Activated T-helper 2 cell treated with anti-CD3 and anti-CD28 coated beads, Interferon-gamma antibody, Interleukin-2, Interleukin-4, amounts not matched to agents 10 μg/mL and 5 μg/mL and 100 μg/mL, durations not matched to agents 14 hours and 24 hours and 36 hours (primary cell): ENCODE data around the gene RIN3. TPM values are rescaled to one million over a fixed set of nuclear protein-coding genes. Genes with fewer than 3 reads are reported as not detected.

ENCODE experiments used
- DNase-seq: peaks from one replicate; pipeline ENCODE4 v3.0.0; 2021; ENCODE audit warnings: low spot score
- H3K27ac Mint-ChIP-seq: one replicate; pipeline ENCODE4 v1.8.0; 2021; ENCODE audit warnings: mixed read lengths
- H3K27me3 Mint-ChIP-seq: one replicate; pipeline ENCODE4 v1.8.0; 2021; ENCODE audit warnings: low read depth, mixed read lengths
- H3K36me3 Mint-ChIP-seq: one replicate; pipeline ENCODE4 v1.8.0; 2021; ENCODE audit warnings: low read depth, mixed read lengths
- H3K4me1 Mint-ChIP-seq: one replicate; pipeline ENCODE4 v1.8.0; 2021; ENCODE audit warnings: low read depth, mixed read lengths
- H3K4me3 Mint-ChIP-seq: one replicate; pipeline ENCODE4 v1.8.0; 2021; ENCODE audit warnings: low read depth, mild to moderate bottlenecking, moderate library complexity, mixed read lengths
- H3K9me3 Mint-ChIP-seq: one replicate; pipeline ENCODE4 v1.8.0; 2021; ENCODE audit warnings: mixed read lengths
- intact Hi-C: fragments of 100-400 bp; cut with micrococcal nuclease; formaldehyde crosslinking; loops from one replicate; pipeline ENCODE4 v1.15.1; 2023
- total RNA-seq: library from RNA; stranded (reverse); gene quantifications from 2 replicates; pipeline ENCODE4 v1.2.3, GENCODE V29; 2022

The RIN3 gene
- total RNA-seq, 1 donor from 2014 or later, result 21.1 TPM

DNA sequence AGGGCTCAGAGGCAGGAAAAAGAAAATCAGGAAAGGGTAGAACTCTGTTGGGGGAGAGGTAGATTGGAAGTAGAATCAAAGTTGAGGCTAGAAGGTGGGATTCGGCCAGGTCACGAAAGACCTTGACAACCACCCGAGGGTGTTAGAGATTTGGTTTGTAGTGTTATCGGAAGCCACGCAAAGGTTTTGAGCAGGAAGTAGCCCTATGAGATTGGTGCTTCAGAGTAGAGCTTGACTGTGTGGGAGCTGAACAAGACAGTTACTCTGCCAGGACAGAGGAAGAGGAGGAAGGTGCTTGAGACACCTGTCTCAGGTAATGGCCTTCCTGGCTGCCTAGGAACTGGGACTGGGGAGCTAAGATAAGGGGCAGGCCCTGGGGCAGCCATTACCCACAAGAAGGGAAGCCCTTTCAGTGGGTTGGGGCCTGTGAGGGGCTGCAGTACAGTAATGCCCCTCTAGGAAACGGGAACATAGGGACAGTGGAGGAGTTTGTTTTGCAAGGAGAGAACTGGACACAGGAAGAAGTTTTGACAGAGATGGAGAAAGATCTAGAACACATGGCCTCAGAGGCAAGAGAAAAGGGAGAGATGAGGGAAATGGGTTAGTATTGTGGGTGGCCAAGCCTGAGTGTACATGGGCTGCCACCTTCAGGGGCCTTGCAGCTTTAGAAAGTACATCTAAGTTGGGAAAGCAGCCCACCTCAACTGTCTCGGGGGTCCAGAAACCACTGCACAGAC lies 73.5 kb downstream of the RIN3 start:
- peak overlapping the region; percentile 65 for H3K27ac Mint-ChIP-seq
- no peak for DNase-seq
- H3K4me1 Mint-ChIP-seq, result peaks cover 67% of the 10 kb centered on the region
- peak overlapping the region; percentile 49 for H3K4me3 Mint-ChIP-seq
- peaks cover 26% of the 10 kb centered on the region for H3K36me3 Mint-ChIP-seq
- H3K27me3 Mint-ChIP-seq, result peaks cover 45% of the 10 kb centered on the region
- intact Hi-C loops, result loop anchor here (1.0 to 5.0 kb wide), 5 partner anchors 24 to 182 kb away; no protein-coding TSS in a partner anchor
- H3K9me3 Mint-ChIP-seq, result peaks cover 12% of the 10 kb centered on the region

- H3K27me3 Mint-ChIP-seq, result peaks cover 44% of the 10 kb centered on the region
- peaks cover 12% of the 10 kb centered on the region for H3K9me3 Mint-ChIP-seq
- intact Hi-C loops, result loop anchor here (2.0 to 5.0 kb wide), 2 partner anchors 35 to 181 kb away; no protein-coding TSS in a partner anchor
- DNase-seq, result no peak
- H3K4me1 Mint-ChIP-seq, result peaks cover 66% of the 10 kb centered on the region
- H3K36me3 Mint-ChIP-seq, result peaks cover 24% of the 10 kb centered on the region
- H3K27ac Mint-ChIP-seq, result no peak overlapping the region
- H3K4me3 Mint-ChIP-seq, result no peak overlapping the region
These were observed 74.1 kb downstream of the RIN3 start for GRCh38 chr14:92587700-92588085.

GRCh38 chr14:92589213-92589852 lies 75.8 kb downstream of the RIN3 start:
- peaks cover 17% of the 10 kb centered on the region for H3K36me3 Mint-ChIP-seq
- no peak overlapping the region for H3K4me3 Mint-ChIP-seq
- H3K9me3 Mint-ChIP-seq, result peaks cover 13% of the 10 kb centered on the region
- no peak overlapping the region for H3K27ac Mint-ChIP-seq
- peaks cover 41% of the 10 kb centered on the region for H3K27me3 Mint-ChIP-seq
- peaks cover 59% of the 10 kb centered on the region for H3K4me1 Mint-ChIP-seq
- intact Hi-C loops, result loop anchor here (5.0 kb wide), 1 partner anchor 37 kb away; no protein-coding TSS in a partner anchor
- no peak for DNase-seq

DNA sequence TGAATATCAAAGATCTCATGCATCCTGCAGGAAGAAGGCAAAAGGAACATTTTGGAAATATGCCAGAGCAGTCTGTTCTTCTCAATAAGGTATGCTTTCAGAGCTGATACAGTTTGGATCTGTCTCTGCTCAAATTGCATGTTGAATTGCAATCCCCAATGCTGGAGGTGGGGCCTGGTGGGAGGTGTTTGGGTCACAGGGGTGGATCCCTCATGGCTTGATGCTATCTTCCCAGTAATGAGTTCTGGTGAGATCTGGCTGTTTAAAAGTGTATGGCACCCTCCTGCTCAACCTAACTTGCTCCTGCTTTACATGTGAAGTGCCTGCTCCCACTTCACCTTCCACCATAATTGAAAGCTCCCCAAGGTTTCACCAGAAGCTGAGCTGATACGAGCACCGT lies 76.6 kb downstream of the RIN3 start:
- no peak for DNase-seq
- Mint-ChIP-seq H3K4me1 (peaks cover 53% of the 10 kb centered on the region), H3K27ac (no peak overlapping the region), H3K9me3 (peaks cover 19% of the 10 kb centered on the region), H3K4me3 (no peak overlapping the region), H3K36me3 (peaks cover 17% of the 10 kb centered on the region), H3K27me3 (peaks cover 45% of the 10 kb centered on the region)
- intact Hi-C loops, result no loop called here

- H3K27ac Mint-ChIP-seq, result no peak overlapping the region
- H3K4me1 Mint-ChIP-seq, result peaks cover 46% of the 10 kb centered on the region
- intact Hi-C loops, result no loop called here
- H3K9me3 Mint-ChIP-seq, result peaks cover 19% of the 10 kb centered on the region
- peak overlapping the region; percentile 28 for H3K4me3 Mint-ChIP-seq
- no peak for DNase-seq
- H3K27me3 Mint-ChIP-seq, result peaks cover 50% of the 10 kb centered on the region
- H3K36me3 Mint-ChIP-seq, result peaks cover 17% of the 10 kb centered on the region
These were observed 77.4 kb downstream of the RIN3 start for GRCh38 chr14:92590941-92591340.

DNA sequence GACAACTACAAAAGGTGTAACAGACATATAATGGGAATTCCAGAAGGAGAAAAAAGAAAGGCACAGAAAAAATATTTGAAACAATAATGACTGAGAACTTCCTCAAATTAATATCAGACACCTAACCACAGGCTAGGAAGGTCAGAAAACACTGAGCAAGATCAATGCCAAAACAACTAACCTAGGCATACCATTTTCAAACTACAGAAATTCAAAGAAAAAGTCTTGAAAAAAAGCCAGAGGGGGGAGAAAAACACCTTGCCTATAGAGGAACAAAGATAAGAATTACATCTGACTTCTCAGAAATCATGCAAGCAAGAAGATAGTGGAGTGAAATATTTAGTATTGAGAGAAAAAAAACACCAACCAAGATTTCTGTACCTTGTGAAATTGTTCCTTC lies 77.8 kb downstream of the RIN3 start:
- no peak for DNase-seq
- Mint-ChIP-seq H3K36me3 (peaks cover 17% of the 10 kb centered on the region), H3K4me3 (peak overlapping the region; percentile 28), H3K27ac (no peak overlapping the region), H3K9me3 (peaks cover 19% of the 10 kb centered on the region), H3K4me1 (peaks cover 42% of the 10 kb centered on the region), H3K27me3 (peaks cover 52% of the 10 kb centered on the region)
- intact Hi-C loops, result no loop called here

DNA sequence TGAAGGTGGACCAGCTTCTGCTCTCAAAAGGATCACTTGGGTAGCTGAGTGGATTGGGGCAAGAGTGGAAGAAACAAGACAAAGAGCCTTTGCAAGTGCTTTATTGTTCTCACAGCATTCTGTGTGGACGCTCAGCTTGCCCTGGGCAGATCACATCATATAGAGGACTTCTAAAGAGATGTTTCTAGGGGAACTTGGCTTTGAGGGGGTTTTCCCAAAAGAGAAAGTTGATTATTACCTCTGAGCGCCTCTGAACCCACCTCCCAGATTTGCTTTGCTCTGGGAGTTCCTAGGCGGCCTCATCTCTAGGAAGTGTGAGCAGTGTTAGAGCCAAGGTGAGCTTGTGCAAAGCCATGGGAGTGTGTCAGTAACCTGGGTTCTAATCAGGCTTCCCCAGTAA lies 81.7 kb downstream of the RIN3 start:
- Mint-ChIP-seq H3K9me3 (peaks cover 19% of the 10 kb centered on the region), H3K4me3 (no peak overlapping the region), H3K27me3 (peaks cover 50% of the 10 kb centered on the region), H3K36me3 (peaks cover 12% of the 10 kb centered on the region), H3K27ac (no peak overlapping the region), H3K4me1 (peaks cover 18% of the 10 kb centered on the region)
- intact Hi-C loops, result no loop called here
- DNase-seq, result no peak

- no peak overlapping the region for H3K4me3 Mint-ChIP-seq
- peaks cover 5% of the 10 kb centered on the region for H3K36me3 Mint-ChIP-seq
- peaks cover 12% of the 10 kb centered on the region for H3K9me3 Mint-ChIP-seq
- no peak for DNase-seq
- peaks cover 10% of the 10 kb centered on the region for H3K4me1 Mint-ChIP-seq
- no peak overlapping the region for H3K27ac Mint-ChIP-seq
- H3K27me3 Mint-ChIP-seq, result peaks cover 41% of the 10 kb centered on the region
- intact Hi-C loops, result no loop called here
These were observed 82.8 kb downstream of the RIN3 start for GRCh38 chr14:92596331-92596907.

- Mint-ChIP-seq H3K4me3 (no peak overlapping the region), H3K27me3 (peaks cover 43% of the 10 kb centered on the region), H3K36me3 (no peaks in the 10 kb centered on the region), H3K9me3 (peaks cover 7% of the 10 kb centered on the region), H3K27ac (no peak overlapping the region), H3K4me1 (peaks cover 5% of the 10 kb centered on the region)
- no peak for DNase-seq
- intact Hi-C loops, result no loop called here
These were observed 84.6 kb downstream of the RIN3 start for GRCh38 chr14:92597906-92598905.

DNA sequence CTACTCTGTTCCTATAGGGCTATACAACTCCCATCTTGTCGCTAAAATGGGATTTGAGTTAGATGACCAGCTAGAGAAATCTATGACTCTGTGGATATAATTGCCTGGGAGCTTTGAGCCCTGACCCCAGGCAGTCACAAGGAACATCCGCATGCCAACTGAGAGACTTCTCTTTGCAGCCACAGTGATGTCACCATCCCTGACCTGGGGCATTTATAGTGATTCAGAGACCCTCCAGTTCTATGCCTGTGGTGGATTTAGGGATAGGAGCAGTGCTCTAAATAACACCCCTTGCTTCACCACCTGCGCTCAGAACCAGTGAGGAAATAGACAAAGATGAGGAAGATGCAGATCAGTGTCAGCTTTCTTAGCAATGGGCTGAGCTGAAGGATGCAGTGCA lies 86.2 kb downstream of the RIN3 start:
- no peaks in the 10 kb centered on the region for H3K36me3 Mint-ChIP-seq
- H3K27ac Mint-ChIP-seq, result no peak overlapping the region
- H3K4me3 Mint-ChIP-seq, result no peak overlapping the region
- peaks cover 2% of the 10 kb centered on the region for H3K9me3 Mint-ChIP-seq
- intact Hi-C loops, result no loop called here
- H3K4me1 Mint-ChIP-seq, result peaks cover 7% of the 10 kb centered on the region
- DNase-seq, result no peak
- H3K27me3 Mint-ChIP-seq, result peaks cover 47% of the 10 kb centered on the region

- Mint-ChIP-seq H3K27ac (no peak overlapping the region), H3K36me3 (no peaks in the 10 kb centered on the region), H3K4me3 (no peak overlapping the region), H3K4me1 (peaks cover 7% of the 10 kb centered on the region), H3K9me3 (no peaks in the 10 kb centered on the region), H3K27me3 (peaks cover 44% of the 10 kb centered on the region)
- intact Hi-C loops, result no loop called here
- DNase-seq, result no peak
These were observed 86.9 kb downstream of the RIN3 start for GRCh38 chr14:92600318-92601053.
